PFSK-1 (cell line): ENCODE measurements around the gene ACTR8.

ENCODE experiments used
- FOXP2 ChIP-seq: optimal IDR thresholded peaks from 2 replicates; pipeline ENCODE3; 2011; ENCODE audit warnings: borderline replicate concordance, control low read depth, inconsistent platforms; ENCODE audit not compliant: insufficient read depth; ENCODE audit errors: extremely low read length, extremely low read depth
- POLR2AphosphoS5 ChIP-seq: IDR thresholded peaks from 2 replicates; pipeline ENCODE4 v1.6.1; 2012; ENCODE audit warnings: low read depth, mild to moderate bottlenecking, control low read depth, low read length, moderate library complexity
- SIN3A ChIP-seq: IDR thresholded peaks from 2 replicates; pipeline ENCODE4 v1.6.1; 2012; ENCODE audit warnings: mild to moderate bottlenecking, low read length, moderate library complexity, borderline replicate concordance; ENCODE audit not compliant: insufficient read depth
- TAF1 ChIP-seq: IDR thresholded peaks from 2 replicates; pipeline ENCODE4 v1.6.1; 2012; ENCODE audit warnings: low read length, control low read depth, borderline replicate concordance; ENCODE audit not compliant: insufficient read depth
- TF ChIP-seq, protein P1 (sequence below), 2 experiments: IDR thresholded peaks; 2 replicates each; pipeline versions ENCODE4 v1.6.1 to v1.8.0; 2011 to 2012; ENCODE audit warnings: low read depth in 2 of 2, low read length in 2 of 2, control low read depth in 1 of 2, inconsistent platforms in 1 of 2, mild to moderate bottlenecking in 1 of 2, moderate library complexity in 1 of 2; ENCODE audit not compliant: insufficient read depth in 1 of 2

DNA sequence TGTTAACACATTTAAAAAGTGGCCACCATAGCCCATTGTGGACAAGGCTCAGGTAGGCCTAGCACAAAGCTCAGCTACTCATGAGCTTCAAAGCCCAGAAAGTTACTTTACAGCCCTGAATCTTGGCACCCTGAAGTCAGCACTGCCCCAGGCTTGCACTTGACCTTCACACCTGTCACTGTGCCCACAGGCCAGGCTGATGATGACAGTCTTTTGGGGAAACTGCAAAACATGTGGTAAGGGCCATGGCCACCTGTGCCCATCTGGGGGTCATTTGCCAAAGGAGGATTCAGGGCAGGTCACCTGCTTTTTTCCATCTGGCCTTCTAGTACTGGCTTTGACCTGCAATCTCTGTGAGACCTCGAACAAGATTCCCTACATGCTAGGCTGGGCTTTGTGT lies 46.7 kb downstream of the ACTR8 start:
- TF ChIP-seq POLR2AphosphoS5 (no peak), TAF1 (no peak), FOXP2 (no peak), SIN3A (no peak)
- TF ChIP-seq, protein P1, sequence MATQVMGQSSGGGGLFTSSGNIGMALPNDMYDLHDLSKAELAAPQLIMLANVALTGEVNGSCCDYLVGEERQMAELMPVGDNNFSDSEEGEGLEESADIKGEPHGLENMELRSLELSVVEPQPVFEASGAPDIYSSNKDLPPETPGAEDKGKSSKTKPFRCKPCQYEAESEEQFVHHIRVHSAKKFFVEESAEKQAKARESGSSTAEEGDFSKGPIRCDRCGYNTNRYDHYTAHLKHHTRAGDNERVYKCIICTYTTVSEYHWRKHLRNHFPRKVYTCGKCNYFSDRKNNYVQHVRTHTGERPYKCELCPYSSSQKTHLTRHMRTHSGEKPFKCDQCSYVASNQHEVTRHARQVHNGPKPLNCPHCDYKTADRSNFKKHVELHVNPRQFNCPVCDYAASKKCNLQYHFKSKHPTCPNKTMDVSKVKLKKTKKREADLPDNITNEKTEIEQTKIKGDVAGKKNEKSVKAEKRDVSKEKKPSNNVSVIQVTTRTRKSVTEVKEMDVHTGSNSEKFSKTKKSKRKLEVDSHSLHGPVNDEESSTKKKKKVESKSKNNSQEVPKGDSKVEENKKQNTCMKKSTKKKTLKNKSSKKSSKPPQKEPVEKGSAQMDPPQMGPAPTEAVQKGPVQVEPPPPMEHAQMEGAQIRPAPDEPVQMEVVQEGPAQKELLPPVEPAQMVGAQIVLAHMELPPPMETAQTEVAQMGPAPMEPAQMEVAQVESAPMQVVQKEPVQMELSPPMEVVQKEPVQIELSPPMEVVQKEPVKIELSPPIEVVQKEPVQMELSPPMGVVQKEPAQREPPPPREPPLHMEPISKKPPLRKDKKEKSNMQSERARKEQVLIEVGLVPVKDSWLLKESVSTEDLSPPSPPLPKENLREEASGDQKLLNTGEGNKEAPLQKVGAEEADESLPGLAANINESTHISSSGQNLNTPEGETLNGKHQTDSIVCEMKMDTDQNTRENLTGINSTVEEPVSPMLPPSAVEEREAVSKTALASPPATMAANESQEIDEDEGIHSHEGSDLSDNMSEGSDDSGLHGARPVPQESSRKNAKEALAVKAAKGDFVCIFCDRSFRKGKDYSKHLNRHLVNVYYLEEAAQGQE (IDR thresholded peaks at IDR 0.05; ENCODE audit: insufficient read depth in 1 of 2, low read depth in 2 of 2, low read length in 2 of 2), result no peak
